ENCODE measurements around the gene ATG16L1. TPM values are rescaled to one million over a fixed set of nuclear protein-coding genes. Genes with fewer than 3 reads are reported as not detected.

ATG16L1 gene
- total and polyA plus RNA-seq, 2 of the 4 experiments (the other 2 are of a cell fraction): 20.0 to 26.2 TPM

DNA sequence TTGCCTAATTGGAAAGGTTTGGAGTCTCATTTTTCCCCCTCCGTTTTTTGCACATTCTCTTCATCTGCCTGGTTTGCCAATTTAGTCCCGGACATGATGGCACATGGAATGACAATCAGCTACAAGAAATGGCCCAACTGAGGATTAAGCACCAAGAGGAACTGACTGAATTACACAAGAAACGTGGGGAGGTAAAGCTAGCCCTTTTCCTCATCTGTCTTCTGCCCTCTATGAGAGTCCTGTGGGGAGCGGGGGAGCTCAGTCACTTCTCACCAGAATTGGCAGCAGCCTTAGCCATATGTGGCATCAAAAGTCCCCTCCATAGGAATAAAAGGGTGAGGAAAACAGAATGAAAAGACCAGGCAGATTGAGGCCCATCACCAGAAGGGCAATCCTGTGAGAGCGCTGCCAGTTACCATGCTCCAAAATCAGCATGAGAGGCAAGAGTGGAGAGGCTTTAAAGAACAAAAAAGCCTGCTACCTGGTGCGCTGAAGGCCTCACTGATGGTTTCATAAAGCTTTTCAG, 11.6 kb downstream of the ATG16L1 start:
- no peak overlapping the region for H3K14ac ChIP-seq (replicated peaks; ENCODE audit: low read depth, low read length)
- DNase-seq (no peak), ATAC-seq (ENCODE audit: low read depth) (no peak)
- in situ Hi-C loops (cut with MboI; ENCODE audit: low sequenced_read_pairs) (no loop called here), intact Hi-C loops (cut with micrococcal nuclease) (no loop called here), dilution Hi-C loops (cut with HindIII; ENCODE audit: low sequenced_read_pairs, unreplicated experiment) (no loop called here)
- no peak overlapping the region for H3K4me2 ChIP-seq (ENCODE audit: low read depth, low read length)
- H3K23ac ChIP-seq (ENCODE audit: low read depth, low read length): no peak overlapping the region
- H3K4ac ChIP-seq (ENCODE audit: low read depth, low read length): no peak overlapping the region
- H4K91ac ChIP-seq (ENCODE audit: insufficient read depth, low read depth, low read length): no peak overlapping the region
- no peak overlapping the region for H2BK20ac ChIP-seq (ENCODE audit: low read depth, low read length)
- H2BK15ac ChIP-seq (ENCODE audit: low read depth, low read length): no peak overlapping the region
- ChIA-PET POLR2A (ENCODE audit: unreplicated experiment) (no interaction called here), CTCF (no interaction called here)
- H2AK5ac ChIP-seq (ENCODE audit: low read depth, low read length): no peak overlapping the region
- no peak overlapping the region for H4K5ac ChIP-seq (ENCODE audit: low read depth, low read length)
- H3K27ac ChIP-seq (ENCODE audit: insufficient read depth, low read length): no peak overlapping the region
- peaks cover 6% of the 10 kb centered on the region; the same call in 1 of the 2 replicates for H3K9me1 ChIP-seq (ENCODE audit: insufficient read depth, low read length)
- no peak overlapping the region for H3K9ac ChIP-seq (ENCODE audit: low read depth, low read length)
- H3K36me3 ChIP-seq (ENCODE audit: control insufficient read depth, insufficient read depth, low read length): peaks cover 54% of the 10 kb centered on the region
- H4K20me1 ChIP-seq (ENCODE audit: insufficient read depth, low read length): 0 out of 2 replicates have a peak, but pooled peaks cover 11% of the 10 kb centered on the region
- H3K4me3 ChIP-seq (ENCODE audit: insufficient read depth, low read depth, low read length): no peak overlapping the region
- no peak overlapping the region for H3K18ac ChIP-seq (ENCODE audit: low read depth, low read length)
- H3K9me3 ChIP-seq (ENCODE audit: control insufficient read depth, insufficient read depth, low read length): no peaks in the 10 kb centered on the region
- TF ChIP-seq FOS (IDR thresholded peaks at IDR 0.05; ENCODE audit: low read depth, low read length) (no peak), RCOR1 (IDR thresholded peaks at IDR 0.05; ENCODE audit: insufficient replicate concordance, low read length) (no peak), MXI1 (IDR thresholded peaks at IDR 0.05; ENCODE audit: borderline replicate concordance, low read depth, low read length) (no peak), RFX5 (IDR thresholded peaks at IDR 0.05; ENCODE audit: low read depth, low read length) (no peak), RAD21 (IDR thresholded peaks at IDR 0.05; ENCODE audit: low read length) (no peak), BHLHE40 (IDR thresholded peaks at IDR 0.05; ENCODE audit: low read depth, low read length) (no peak), SMC3 (IDR thresholded peaks at IDR 0.05; ENCODE audit: low read depth, low read length) (no peak), POLR2A (IDR thresholded peaks at IDR 0.05; ENCODE audit: low read depth, low read length) (no peak), MAZ (IDR thresholded peaks at IDR 0.05; ENCODE audit: borderline replicate concordance, low read depth, low read length) (no peak), NFE2L2 (IDR thresholded peaks at IDR 0.05; ENCODE audit: low read depth, low read length) (no peak), MAFK (IDR thresholded peaks at IDR 0.05; ENCODE audit: low read depth, low read length) (no peak), CEBPB (IDR thresholded peaks at IDR 0.05; ENCODE audit: low read depth, low read length) (no peak)
- TF ChIP-seq, protein P1, sequence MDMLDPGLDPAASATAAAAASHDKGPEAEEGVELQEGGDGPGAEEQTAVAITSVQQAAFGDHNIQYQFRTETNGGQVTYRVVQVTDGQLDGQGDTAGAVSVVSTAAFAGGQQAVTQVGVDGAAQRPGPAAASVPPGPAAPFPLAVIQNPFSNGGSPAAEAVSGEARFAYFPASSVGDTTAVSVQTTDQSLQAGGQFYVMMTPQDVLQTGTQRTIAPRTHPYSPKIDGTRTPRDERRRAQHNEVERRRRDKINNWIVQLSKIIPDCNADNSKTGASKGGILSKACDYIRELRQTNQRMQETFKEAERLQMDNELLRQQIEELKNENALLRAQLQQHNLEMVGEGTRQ (IDR thresholded peaks at IDR 0.05; ENCODE audit: low read depth, low read length): no peak
- TF ChIP-seq, protein P2, sequence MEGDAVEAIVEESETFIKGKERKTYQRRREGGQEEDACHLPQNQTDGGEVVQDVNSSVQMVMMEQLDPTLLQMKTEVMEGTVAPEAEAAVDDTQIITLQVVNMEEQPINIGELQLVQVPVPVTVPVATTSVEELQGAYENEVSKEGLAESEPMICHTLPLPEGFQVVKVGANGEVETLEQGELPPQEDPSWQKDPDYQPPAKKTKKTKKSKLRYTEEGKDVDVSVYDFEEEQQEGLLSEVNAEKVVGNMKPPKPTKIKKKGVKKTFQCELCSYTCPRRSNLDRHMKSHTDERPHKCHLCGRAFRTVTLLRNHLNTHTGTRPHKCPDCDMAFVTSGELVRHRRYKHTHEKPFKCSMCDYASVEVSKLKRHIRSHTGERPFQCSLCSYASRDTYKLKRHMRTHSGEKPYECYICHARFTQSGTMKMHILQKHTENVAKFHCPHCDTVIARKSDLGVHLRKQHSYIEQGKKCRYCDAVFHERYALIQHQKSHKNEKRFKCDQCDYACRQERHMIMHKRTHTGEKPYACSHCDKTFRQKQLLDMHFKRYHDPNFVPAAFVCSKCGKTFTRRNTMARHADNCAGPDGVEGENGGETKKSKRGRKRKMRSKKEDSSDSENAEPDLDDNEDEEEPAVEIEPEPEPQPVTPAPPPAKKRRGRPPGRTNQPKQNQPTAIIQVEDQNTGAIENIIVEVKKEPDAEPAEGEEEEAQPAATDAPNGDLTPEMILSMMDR (conservative IDR thresholded peaks at IDR 0.05; ENCODE audit: low read depth, low read length): no peak
- TF ChIP-seq, protein P3, sequence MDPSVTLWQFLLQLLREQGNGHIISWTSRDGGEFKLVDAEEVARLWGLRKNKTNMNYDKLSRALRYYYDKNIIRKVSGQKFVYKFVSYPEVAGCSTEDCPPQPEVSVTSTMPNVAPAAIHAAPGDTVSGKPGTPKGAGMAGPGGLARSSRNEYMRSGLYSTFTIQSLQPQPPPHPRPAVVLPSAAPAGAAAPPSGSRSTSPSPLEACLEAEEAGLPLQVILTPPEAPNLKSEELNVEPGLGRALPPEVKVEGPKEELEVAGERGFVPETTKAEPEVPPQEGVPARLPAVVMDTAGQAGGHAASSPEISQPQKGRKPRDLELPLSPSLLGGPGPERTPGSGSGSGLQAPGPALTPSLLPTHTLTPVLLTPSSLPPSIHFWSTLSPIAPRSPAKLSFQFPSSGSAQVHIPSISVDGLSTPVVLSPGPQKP (IDR thresholded peaks at IDR 0.05; ENCODE audit: borderline replicate concordance, low read depth, low read length): no peak
- 100% methylated on average over 4 of the region's 6 CpGs; no CpG with 5 or more reads in 1 of the 2 experiments for WGBS, 2 experiments (ENCODE audit: extremely low coverage in 2 of 2, insufficient read length in 1 of 2)
- H3K27me3 ChIP-seq (ENCODE audit: control insufficient read depth, insufficient read depth, low read length): no peaks in the 10 kb centered on the region
- H2BK120ac ChIP-seq (ENCODE audit: low read depth, low read length): no peak overlapping the region
- H4K8ac ChIP-seq (ENCODE audit: low read depth in 2 of 2, low read length in 2 of 2): no peak overlapping the region
- no peak overlapping the region for H2BK5ac ChIP-seq (ENCODE audit: low read depth, low read length, poor library complexity, severe bottlenecking)
- peaks cover 24 to 45% of the 10 kb centered on the region in 2 experiments for H3K79me1 ChIP-seq (ENCODE audit: low read depth in 1 of 2, low read length in 2 of 2)
- BruUV-seq (replicated peaks): no TSS peak
- H3K56ac ChIP-seq (ENCODE audit: extremely low read depth, insufficient read depth, low read length): no peak overlapping the region
- H2AK9ac ChIP-seq (replicated peaks; ENCODE audit: low read depth, low read length, poor library complexity): no peak overlapping the region
- H2AFZ ChIP-seq (replicated peaks; ENCODE audit: low read length, poor library complexity): no peak overlapping the region
- peaks cover 2% of the 10 kb centered on the region; the same call in 1 of the 2 replicates for H3K4me1 ChIP-seq (ENCODE audit: control insufficient read depth, insufficient read depth, low read length)

Measured in IMR-90 (cell line).